SJCRH30 (cell line): ENCODE data around the gene LRIT2. TPM values are rescaled to one million over a fixed set of nuclear protein-coding genes. Genes with fewer than 3 reads are reported as not detected.
"Not testable (repeated sequence)": the region's sequence is repeated elsewhere in the genome, so short reads cannot be mapped to it uniquely, and the experiment has no call there.

Experiments
- DNase-seq, 2 experiments: peaks; one replicate each; pipeline ENCODE4 v3.0.0-alpha.2; 2015 to 2020
- H3K27ac ChIP-seq: fragments of 250-450 bp; sonication (Bioruptor Pico); 2 replicates; pipeline ENCODE4 v1.5.1; 2020; ENCODE audit warnings: mild to moderate bottlenecking, moderate library complexity
- H3K27me3 ChIP-seq: fragments of 250-450 bp; sonication (Bioruptor Pico); 2 replicates; pipeline ENCODE4 v1.5.1; 2020; ENCODE audit warnings: mild to moderate bottlenecking, moderate library complexity
- H3K36me3 ChIP-seq: fragments of 250-450 bp; sonication (Bioruptor Pico); 2 replicates; pipeline ENCODE4 v1.5.1; 2020; ENCODE audit warnings: mild to moderate bottlenecking, moderate library complexity
- H3K4me1 ChIP-seq: fragments of 250-450 bp; sonication (Bioruptor Pico); 2 replicates; pipeline ENCODE4 v1.5.1; 2020; ENCODE audit warnings: mild to moderate bottlenecking, moderate library complexity
- H3K4me3 ChIP-seq: fragments of 250-450 bp; sonication (Bioruptor Pico); 2 replicates; pipeline ENCODE4 v1.5.1; 2020; ENCODE audit warnings: mild to moderate bottlenecking, moderate library complexity
- H3K9me3 ChIP-seq: fragments of 250-450 bp; sonication (Bioruptor Pico); replicated peaks from 2 replicates; pipeline ENCODE4 v1.5.1; 2020; ENCODE audit warnings: mild to moderate bottlenecking, moderate library complexity
- total RNA-seq: library from RNA; depleted of rRNA; stranded (reverse); fragments of >200 nt; shearing (Covaris generic); gene quantifications from 2 replicates; pipeline ENCODE4 v1.2.3, GENCODE V29; 2014

LRIT2 gene
- total RNA-seq, 1 experiment from 2014 or later, result not detected

DNA sequence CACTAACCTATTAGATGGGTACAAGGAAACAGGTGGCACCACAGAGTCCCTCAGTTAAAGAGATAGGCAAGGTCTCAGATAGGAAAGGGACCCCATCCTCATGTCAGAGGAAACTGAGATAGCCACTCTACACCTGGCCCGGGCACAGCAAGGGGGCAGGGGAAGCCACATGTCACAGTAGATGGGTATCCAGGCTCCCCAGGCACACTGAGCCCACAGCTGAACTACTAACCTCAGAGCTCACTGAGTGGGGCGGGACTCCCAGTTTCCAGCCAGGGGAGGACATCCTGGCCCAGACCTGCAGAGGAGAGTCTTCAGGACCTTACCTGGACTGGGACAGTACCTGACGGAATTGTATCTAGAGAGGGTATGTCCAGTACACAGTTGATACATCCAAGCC is 34.7 kb downstream of the LRIT2 start:
- Histone ChIP-seq H3K4me3 (no peak overlapping the region), H3K4me1 (no peaks in the 10 kb centered on the region), H3K27ac (no peak overlapping the region), H3K9me3 (no peaks in the 10 kb centered on the region), H3K36me3 (no peaks in the 10 kb centered on the region), H3K27me3 (no peaks in the 10 kb centered on the region)
- DNase-seq, result no peak

GRCh38 chr10:84188815-84189214 is 36.5 kb downstream of the LRIT2 start:
- Histone ChIP-seq H3K4me3 (no peak overlapping the region), H3K27me3 (no peaks in the 10 kb centered on the region), H3K9me3 (no peaks in the 10 kb centered on the region), H3K4me1 (no peaks in the 10 kb centered on the region), H3K36me3 (no peaks in the 10 kb centered on the region), H3K27ac (no peak overlapping the region)
- no peak for DNase-seq

DNA sequence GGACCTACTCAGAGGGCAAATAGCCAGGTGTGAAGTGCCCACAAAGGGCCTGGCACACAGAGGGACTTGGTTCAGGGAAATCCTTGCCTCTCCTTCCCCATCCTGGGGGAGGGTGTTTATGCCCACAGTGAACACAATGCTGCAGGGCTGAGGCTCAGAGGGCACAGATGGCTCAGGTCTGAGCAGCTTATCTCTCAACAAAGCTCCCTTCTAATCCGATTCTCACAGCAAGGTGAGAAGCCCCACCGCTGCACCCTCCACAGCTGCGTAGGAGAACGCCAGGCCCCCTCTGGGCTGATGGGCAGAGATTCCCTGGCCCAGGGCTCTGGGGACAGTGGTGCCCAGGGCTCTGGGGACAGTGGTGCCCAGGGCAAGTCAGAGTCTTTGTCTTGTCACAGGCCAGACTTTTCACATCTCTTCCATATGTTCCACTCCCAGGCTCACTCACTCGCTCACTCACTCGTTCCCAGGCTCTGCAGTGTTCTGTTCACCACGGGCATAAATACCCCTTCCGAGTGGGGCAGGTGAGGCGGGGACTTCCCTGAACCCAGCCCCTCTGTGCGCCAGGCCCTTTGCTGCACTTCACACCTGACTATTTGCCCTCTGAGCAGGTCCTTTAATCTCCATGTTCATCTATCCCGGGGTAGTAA is 39.7 kb downstream of the LRIT2 start:
- Histone ChIP-seq H3K27ac (no peak overlapping the region), H3K27me3 (no peaks in the 10 kb centered on the region), H3K4me3 (no peak overlapping the region), H3K4me1 (no peaks in the 10 kb centered on the region), H3K36me3 (no peaks in the 10 kb centered on the region), H3K9me3 (no peaks in the 10 kb centered on the region)
- no peak for DNase-seq

DNA sequence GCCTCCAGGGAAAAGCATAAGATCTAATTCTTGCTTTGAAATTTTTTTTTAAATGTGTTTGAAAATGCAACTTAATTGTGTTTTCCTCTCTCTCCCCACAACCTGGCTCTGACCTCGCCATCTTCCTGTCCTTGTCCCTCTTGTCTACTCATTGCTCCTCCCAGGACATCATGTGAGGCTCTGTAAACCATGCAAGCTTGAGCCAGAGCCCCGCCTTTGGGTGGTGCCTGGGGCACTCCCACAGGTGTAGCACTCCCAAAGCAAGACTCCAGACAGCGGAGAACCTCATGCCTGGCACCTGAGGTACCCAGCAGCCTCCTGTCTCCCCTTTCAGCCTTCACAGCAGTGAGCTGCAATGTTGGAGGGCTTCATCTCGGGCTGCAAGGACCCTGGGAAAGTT is 40.8 kb downstream of the LRIT2 start:
- Histone ChIP-seq H3K9me3 (no peaks in the 10 kb centered on the region), H3K27ac (no peak overlapping the region), H3K4me1 (no peaks in the 10 kb centered on the region), H3K27me3 (no peaks in the 10 kb centered on the region), H3K36me3 (no peaks in the 10 kb centered on the region), H3K4me3 (no peak overlapping the region)
- no peak for DNase-seq

- no peak overlapping the region for H3K27ac ChIP-seq
- DNase-seq, result no peak
- H3K4me3 ChIP-seq, result no peak overlapping the region
- no peaks in the 10 kb centered on the region for H3K27me3 ChIP-seq
- H3K4me1 ChIP-seq, result no peaks in the 10 kb centered on the region
- H3K36me3 ChIP-seq, result no peaks in the 10 kb centered on the region
- no peaks in the 10 kb centered on the region for H3K9me3 ChIP-seq
Observed at GRCh38 chr10:84181631-84182030, 43.7 kb downstream of the LRIT2 start.

GRCh38 chr10:84180386-84180785 is 45.0 kb downstream of the LRIT2 start:
- H3K27ac ChIP-seq, H3K4me3 ChIP-seq, DNase-seq, H3K9me3 ChIP-seq, H3K4me1 ChIP-seq, H3K36me3 ChIP-seq, H3K27me3 ChIP-seq: not testable (repeated sequence)

GRCh38 chr10:84179059-84179710 is 46.2 kb downstream of the LRIT2 start:
- H3K4me1 ChIP-seq, result no peaks in the 10 kb centered on the region
- no peak for DNase-seq
- no peaks in the 10 kb centered on the region for H3K36me3 ChIP-seq
- H3K4me3 ChIP-seq, result no peak overlapping the region
- H3K27ac ChIP-seq, result no peak overlapping the region
- H3K9me3 ChIP-seq, result no peaks in the 10 kb centered on the region
- no peaks in the 10 kb centered on the region for H3K27me3 ChIP-seq

DNA sequence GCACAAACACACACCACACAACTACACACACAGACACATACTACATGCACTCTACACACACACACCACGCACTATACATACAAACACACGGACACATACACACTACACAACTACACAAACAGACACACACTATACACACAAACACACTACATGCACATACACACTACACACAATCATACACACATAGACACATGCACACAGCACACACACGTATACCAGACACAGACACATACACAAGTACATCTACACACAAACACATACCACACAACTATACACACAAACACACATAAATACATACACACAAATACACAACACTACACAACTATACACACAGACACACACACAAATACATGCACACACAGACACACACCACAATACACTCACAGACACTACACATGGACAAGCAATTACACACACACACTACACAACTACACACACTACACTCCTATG is 47.2 kb downstream of the LRIT2 start:
- Histone ChIP-seq H3K4me1 (no peaks in the 10 kb centered on the region), H3K9me3 (no peaks in the 10 kb centered on the region), H3K4me3 (no peak overlapping the region), H3K27me3 (no peaks in the 10 kb centered on the region), H3K27ac (no peak overlapping the region), H3K36me3 (no peaks in the 10 kb centered on the region)
- no peak for DNase-seq

DNA sequence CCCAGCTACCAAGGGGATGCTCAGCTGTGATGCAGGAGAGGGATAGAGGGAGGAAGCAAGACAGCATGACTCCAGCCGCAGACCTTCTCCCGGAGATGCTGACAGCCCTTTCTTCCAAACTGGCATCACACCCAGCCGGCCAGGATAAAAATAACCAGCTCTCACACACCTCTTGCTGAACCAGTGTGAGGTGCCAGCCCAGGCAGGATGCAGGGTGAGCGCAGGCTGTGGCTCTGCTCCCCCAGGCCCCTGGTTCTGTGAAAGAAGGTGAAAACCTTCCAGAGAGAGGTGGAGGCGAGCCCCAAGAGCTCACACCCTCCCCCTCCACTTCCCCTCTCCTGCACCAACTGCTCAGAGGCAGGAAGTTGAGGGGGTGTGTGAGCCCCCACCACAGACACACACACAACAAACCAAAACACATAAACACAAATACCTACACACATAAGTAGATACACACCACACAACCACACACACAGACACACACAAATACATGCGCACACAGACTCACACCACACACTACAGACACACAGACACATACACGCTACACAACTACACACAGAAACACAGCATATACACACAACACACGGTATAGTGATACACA is 47.7 kb downstream of the LRIT2 start:
- no peak for DNase-seq
- Histone ChIP-seq H3K36me3 (no peaks in the 10 kb centered on the region), H3K4me3 (no peak overlapping the region), H3K27ac (no peak overlapping the region), H3K27me3 (no peaks in the 10 kb centered on the region), H3K9me3 (no peaks in the 10 kb centered on the region), H3K4me1 (no peaks in the 10 kb centered on the region)

DNA sequence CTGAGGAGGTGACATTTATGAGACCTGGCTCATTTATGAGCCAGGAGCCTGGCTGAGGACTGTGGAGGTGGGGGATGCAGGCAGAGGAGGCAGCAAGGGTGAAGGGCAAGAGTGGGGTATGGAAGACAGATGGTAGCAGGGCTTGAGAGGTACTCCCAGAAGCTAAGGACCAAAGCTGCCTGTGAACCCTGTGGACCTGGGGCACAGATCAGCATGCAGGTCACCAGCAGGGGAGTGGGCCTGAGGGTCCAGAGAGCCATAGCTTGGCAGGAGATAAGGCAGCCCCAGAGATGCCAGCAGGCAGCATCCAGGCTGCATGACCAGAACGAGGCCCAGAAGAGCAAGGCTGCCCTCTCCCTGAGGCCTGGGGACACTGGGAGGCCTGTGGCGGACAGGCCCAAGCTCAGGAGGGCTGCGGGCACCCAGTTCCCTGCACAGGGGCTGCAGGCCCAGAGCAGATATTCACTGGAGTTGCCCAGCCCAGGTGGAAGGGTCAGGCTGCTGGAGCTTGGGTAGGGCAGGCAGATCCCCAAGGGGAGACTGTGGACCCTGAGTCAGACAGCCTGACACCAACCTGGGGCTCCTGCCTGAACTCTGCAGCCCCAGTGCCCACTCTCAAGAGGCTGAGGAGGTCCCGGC is 48.4 kb downstream of the LRIT2 start:
- Histone ChIP-seq H3K36me3 (no peaks in the 10 kb centered on the region), H3K4me3 (no peak overlapping the region), H3K9me3 (no peaks in the 10 kb centered on the region), H3K4me1 (no peaks in the 10 kb centered on the region), H3K27ac (no peak overlapping the region), H3K27me3 (no peaks in the 10 kb centered on the region)
- no peak for DNase-seq

- no peak overlapping the region for H3K4me3 ChIP-seq
Observed at GRCh38 chr10:84176351-84176750, 49.0 kb downstream of the LRIT2 start.

GRCh38 chr10:84175436-84175835 is 49.9 kb downstream of the LRIT2 start:
- no peaks in the 10 kb centered on the region for H3K4me1 ChIP-seq
- no peak for DNase-seq

More at GRCh38 chr10:84176351-84176750, 49.0 kb downstream of the LRIT2 start:
- Histone ChIP-seq H3K9me3 (no peaks in the 10 kb centered on the region), H3K36me3 (no peaks in the 10 kb centered on the region), H3K27me3 (no peaks in the 10 kb centered on the region), H3K27ac (no peak overlapping the region), H3K4me1 (no peaks in the 10 kb centered on the region)
- DNase-seq, result no peak

GRCh38 chr10:84173501-84173929 is 51.8 kb downstream of the LRIT2 start, which contains the start of gene GPR15LG:
Gene GPR15LG (plus strand): TSS chr10:84173801. CDS start chr10:84173852, 51 bp downstream.
- Histone ChIP-seq H3K27ac (no peak within 1 kb of the TSS), H3K36me3 (no peaks in the 10 kb centered on the region), H3K27me3 (no peaks in the 10 kb centered on the region), H3K4me3 (no peak within 1 kb of the TSS), H3K9me3 (no peaks in the 10 kb centered on the region), H3K4me1 (no peaks in the 10 kb centered on the region)
- DNase-seq, result no peak

More at GRCh38 chr10:84175436-84175835, 49.9 kb downstream of the LRIT2 start:
- Histone ChIP-seq H3K27ac (no peak overlapping the region), H3K27me3 (no peaks in the 10 kb centered on the region), H3K4me3 (no peak overlapping the region), H3K9me3 (no peaks in the 10 kb centered on the region), H3K36me3 (no peaks in the 10 kb centered on the region)

- Histone ChIP-seq H3K27ac (no peak overlapping the region), H3K4me1 (no peaks in the 10 kb centered on the region), H3K9me3 (no peaks in the 10 kb centered on the region), H3K36me3 (no peaks in the 10 kb centered on the region), H3K27me3 (no peaks in the 10 kb centered on the region), H3K4me3 (no peak overlapping the region)
- no peak for DNase-seq
Observed at GRCh38 chr10:84172467-84173356, 52.6 kb downstream of the LRIT2 start.
